Hematopoietic multipotent progenitor cell (in vitro differentiated cells): ENCODE results near the gene PPP2R2C. TPM values are rescaled to one million over a fixed set of nuclear protein-coding genes. Genes with fewer than 3 reads are reported as not detected.

Experiments used
- DNase-seq, 3 donors: peaks; one replicate each; pipeline ENCODE4 v3.0.0-alpha.2; 2011 to 2015; ENCODE audit warnings: low read depth in 2 of 3, low spot score in 2 of 3
- total RNA-seq: library from RNA; depleted of rRNA; stranded (reverse); fragments of >200 nt; gene quantifications from one replicate; pipeline ENCODE4 v1.2.3, GENCODE V29; 2012

PPP2R2C gene
- total RNA-seq, 1 donor = under 0.01 TPM

DNA sequence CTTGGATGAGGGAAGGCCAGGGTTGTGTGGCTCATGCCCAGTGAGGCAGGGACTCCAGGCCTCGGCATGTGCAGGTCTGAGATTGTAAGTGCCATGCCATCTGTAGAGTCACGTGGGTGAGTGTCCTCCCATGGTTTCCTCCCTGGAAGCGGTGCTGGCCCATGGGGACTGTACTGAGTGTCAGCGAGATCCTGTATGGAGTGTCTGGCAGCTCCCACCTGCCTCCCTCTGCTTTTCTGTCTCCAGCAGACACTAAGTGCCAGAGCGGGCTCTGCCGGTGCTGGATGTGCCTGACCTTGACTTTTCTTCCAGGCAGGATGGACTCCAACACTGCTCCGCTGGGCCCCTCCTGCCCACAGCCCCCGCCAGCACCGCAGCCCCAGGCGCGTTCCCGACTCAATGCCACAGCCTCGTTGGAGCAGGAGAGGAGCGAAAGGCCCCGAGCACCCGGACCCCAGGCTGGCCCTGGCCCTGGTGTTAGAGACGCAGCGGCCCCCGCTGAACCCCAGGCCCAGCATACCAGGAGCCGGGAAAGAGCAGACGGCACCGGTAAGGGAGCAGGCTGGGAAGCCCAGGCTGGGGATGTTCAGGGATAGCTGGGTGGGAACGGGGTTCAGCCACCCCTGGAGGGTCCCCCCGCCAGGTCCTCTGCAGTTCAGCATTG is 195.1 kb downstream of the PPP2R2C start:
- no peak for DNase-seq

DNA sequence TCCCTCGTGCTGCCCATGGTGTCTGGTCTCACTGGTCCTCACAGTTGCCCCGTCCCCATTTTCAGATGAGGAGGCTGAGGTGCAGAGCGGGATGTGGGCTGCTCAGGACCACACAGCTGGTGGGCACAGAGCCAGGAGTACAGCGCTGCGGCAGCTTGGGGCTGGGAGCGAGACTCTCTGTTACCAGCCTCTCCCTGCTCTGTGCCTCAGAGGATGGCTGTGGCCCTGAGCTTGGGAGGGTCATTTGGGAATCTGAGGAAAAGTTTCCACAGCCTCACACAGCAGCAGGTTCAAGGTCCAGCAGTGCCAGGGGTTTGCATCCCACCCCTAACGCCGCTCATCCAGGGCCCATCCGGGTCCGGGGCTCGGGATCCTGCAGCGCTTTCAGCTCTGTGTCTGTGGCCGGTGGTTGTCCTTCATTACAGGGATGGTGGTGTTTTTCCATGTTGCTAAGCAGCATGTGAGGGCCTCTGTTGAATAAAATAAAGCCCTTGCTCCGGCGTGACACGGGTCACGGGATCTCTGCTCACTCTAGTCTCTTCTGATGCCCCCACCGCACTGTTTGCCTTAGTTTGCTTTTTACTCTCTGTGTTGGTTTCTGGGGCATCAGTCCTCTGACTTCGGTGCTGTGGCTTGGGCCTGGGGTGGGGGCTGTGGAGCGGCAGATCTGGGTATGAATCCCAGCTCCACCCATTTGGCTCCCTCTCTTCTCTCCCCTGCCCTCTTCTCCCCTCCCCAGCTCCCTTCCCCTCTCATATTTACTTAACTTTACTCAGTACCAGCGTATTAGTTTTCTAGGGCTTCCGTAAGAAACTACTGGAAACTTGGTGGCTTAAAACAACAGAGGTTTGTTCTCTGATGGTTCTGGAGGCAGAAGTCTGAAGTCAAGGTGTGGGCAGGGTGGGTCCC is 196.3 kb downstream of the PPP2R2C start:
- DNase-seq = no peak

DNA sequence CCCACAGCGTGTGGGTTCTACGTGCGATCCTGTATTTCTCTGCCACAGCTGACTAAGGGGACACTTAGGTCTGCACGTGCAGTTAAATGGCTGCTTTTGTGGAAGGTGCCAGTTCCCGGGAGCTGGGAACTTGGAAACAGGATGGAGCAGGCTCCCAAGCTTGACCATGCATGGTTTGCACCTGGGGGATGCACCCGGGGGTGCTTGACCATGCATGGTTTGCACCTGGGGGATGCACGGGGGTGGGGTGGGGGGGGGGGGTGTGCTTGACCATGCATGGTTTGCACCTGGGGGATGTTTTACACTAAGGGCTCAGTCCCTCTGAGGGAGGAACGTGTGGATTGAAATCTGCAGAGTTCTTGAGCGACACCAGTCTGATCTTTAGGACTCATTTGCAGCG is 197.1 kb downstream of the PPP2R2C start:
- DNase-seq = no peak

DNA sequence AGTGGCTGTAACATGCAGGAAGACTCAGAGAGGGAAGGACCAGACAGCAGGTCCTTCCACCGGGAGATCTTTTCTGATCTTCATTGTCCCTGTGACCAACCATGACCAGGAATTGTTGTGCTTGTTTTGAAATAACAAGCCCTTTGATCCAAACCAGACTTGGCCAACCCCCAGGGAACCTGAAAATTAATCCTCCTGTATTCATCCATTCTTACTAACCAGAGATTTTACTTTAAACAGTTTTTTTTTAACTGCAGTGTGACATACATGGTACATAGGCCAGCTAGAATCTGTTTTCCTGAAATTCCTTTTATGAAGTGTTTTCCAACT is 198.8 kb downstream of the PPP2R2C start:
- DNase-seq = no peak

GRCh38 chr4:6272863-6273660 is 199.4 kb downstream of the PPP2R2C start:
- DNase-seq = no peak

GRCh38 chr4:6271701-6272465 is 200.5 kb downstream of the PPP2R2C start:
- no peak for DNase-seq

DNA sequence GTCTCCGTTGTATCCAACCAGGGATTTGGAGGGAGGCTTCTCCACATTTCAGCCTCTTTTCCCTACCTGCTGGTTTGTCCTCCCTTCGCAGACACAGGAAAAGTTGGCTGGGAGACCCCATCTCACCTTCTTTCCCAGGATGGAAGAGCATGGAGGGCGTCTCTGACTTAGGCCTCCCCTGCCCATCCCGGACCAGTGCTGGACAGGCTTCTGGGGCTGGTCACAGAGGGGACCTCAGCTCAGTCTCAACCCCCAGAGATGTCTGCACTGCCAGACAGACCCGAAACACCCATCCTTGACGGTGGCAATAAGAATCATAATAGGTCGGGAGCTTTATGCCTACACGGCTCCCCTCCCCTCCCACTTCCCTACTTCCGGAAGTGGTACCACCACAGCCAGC is 201.2 kb downstream of the PPP2R2C start:
- no peak for DNase-seq

GRCh38 chr4:6270636-6271121 is 201.7 kb downstream of the PPP2R2C start:
- DNase-seq = no peak

Other genes starting within 250 kb of the PPP2R2C start
- 2.2 TPM for gene WFS1, start 202.8 kb downstream of the PPP2R2C start, total RNA-seq
- 39.6 TPM for gene MAN2B2, start 102.6 kb upstream of the PPP2R2C start, total RNA-seq
- 80.0 TPM for gene MRFAP1, start 168.1 kb upstream of the PPP2R2C start, total RNA-seq
- 0.27 TPM for gene S100P, start 221.3 kb upstream of the PPP2R2C start, total RNA-seq
- 25.0 TPM for gene MRFAP1L1, start 237.3 kb upstream of the PPP2R2C start, total RNA-seq
- gene BLOC1S4, start 243.6 kb upstream of the PPP2R2C start, total RNA-seq = 22.9 TPM